Natural killer cell treated with Interleukin-12 subunit alpha and Interleukin-12 subunit beta and Interleukin-15 and Interleukin-18, amount 100 ng/mL, for 72 hours (primary cell): ENCODE data around the gene DCAF6. TPM values are rescaled to one million over a fixed set of nuclear protein-coding genes. Genes with fewer than 3 reads are reported as not detected.

ENCODE experiments used
- ATAC-seq, 2 donors: fragments of 150-1000 bp; cut with Tn5 transposase in 1 of 2; sonication (Bioruptor Pico), chemical (Tn5 transposase) in 1 of 2; 2 replicates each; pipeline ENCODE4 v1.10.0; 2021
- DNase-seq: peaks from one replicate; pipeline ENCODE4 v3.0.0; 2022; ENCODE audit warnings: low spot score
- H3K27ac Mint-ChIP-seq, 2 donors: 1 replicate in 1 of 2; 2 replicates in 1 of 2; pipeline ENCODE4 v1.8.0; 2022; ENCODE audit warnings: mixed read lengths in 2 of 2, mild to moderate bottlenecking in 1 of 2, moderate library complexity in 1 of 2
- H3K27me3 Mint-ChIP-seq, 2 donors: 1 replicate in 1 of 2; 2 replicates in 1 of 2; pipeline ENCODE4 v1.8.0; 2022; ENCODE audit warnings: mixed read lengths in 2 of 2
- H3K36me3 Mint-ChIP-seq: one replicate; pipeline ENCODE4 v1.8.0; 2022; ENCODE audit warnings: mixed read lengths
- H3K4me1 Mint-ChIP-seq, 2 donors: 1 replicate in 1 of 2; 2 replicates in 1 of 2; pipeline ENCODE4 v1.8.0; 2022; ENCODE audit warnings: low read depth in 2 of 2, mixed read lengths in 2 of 2, mild to moderate bottlenecking in 1 of 2
- H3K4me3 Mint-ChIP-seq: one replicate; pipeline ENCODE4 v1.8.0; 2022; ENCODE audit warnings: mixed read lengths
- H3K9me3 Mint-ChIP-seq: 2 replicates; pipeline ENCODE4 v1.8.0; 2022; ENCODE audit warnings: mixed read lengths
- total RNA-seq, 2 donors: library from RNA; stranded (reverse); gene quantifications; one replicate each; pipeline ENCODE4 v1.2.3, GENCODE V29; 2022

Gene DCAF6
- total RNA-seq, 2 donors from 2014 or later = 18.3 to 29.3 TPM

DNA sequence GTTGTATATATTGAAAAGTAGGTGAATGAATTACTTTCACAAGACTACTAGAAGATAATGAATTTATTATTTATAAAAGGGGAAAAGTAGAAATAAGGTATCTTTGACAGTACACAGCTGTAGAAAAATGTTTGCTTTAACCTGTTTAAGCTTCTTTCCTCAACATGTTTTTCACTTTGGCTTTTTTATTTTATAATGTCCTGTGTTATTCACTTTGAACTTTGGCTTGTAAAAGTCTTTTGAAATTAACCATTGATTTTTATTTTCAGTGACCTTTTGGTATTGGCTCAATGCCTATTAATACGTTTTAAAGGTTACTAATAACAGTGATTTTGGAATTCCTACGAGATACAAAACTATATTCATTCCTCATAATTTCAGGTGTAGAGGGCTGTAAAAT is 58.1 kb downstream of the DCAF6 start:
- ATAC-seq (no peak), DNase-seq (no peak)
- no peaks in the 10 kb centered on the region for H3K9me3 Mint-ChIP-seq
- H3K36me3 Mint-ChIP-seq = no peaks in the 10 kb centered on the region
- H3K27ac Mint-ChIP-seq = no peak overlapping the region
- no peaks in the 10 kb centered on the region for H3K27me3 Mint-ChIP-seq
- peaks cover 0 to 4% of the 10 kb centered on the region in 2 donors for H3K4me1 Mint-ChIP-seq
- H3K4me3 Mint-ChIP-seq = no peak overlapping the region

DNA sequence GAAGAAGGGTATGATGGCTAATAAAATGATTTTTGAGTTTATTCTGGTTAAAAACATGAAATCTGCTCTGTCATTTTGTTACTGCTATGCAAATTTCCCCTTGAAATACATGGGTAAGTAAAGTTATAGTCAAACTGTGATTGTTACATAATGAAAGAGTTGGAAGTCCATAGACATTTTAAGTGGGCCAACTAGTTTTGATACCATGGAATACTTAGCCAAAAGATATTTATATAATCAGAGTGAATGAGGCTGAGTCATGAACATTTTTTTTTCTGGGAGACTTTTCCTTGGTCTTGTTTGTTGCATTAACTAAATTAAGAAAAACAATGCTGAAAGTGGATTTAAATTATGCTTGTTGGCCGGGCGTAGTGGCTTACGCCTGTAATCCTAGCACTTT is 58.6 kb downstream of the DCAF6 start:
- Mint-ChIP-seq H3K9me3 (no peaks in the 10 kb centered on the region), H3K4me1 (peaks cover 0 to 4% of the 10 kb centered on the region in 2 donors), H3K27ac (no peak overlapping the region), H3K4me3 (no peak overlapping the region), H3K27me3 (no peaks in the 10 kb centered on the region), H3K36me3 (no peaks in the 10 kb centered on the region)
- DNase-seq = no peak
- no peak for ATAC-seq

DNA sequence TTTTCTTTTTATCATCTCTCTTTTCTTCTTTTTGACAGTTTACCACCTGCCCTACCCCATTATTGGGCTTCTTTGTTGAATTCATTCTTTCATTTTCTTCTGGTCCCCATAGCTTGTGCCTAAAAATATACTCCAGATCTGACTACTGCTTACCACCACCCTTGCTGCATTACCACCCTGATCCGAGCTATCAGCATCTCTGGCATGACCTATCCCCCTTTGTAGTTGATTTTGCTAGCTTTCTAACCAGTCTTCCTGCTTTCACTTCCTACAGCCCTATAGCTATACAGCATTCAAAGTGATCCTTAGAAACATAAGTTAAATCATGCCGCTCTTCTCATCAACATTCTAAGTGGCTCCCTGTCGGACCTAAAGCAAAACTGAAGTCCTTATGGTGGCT is 59.8 kb downstream of the DCAF6 start:
- Mint-ChIP-seq H3K4me1 (peaks cover 0 to 10% of the 10 kb centered on the region in 2 donors), H3K9me3 (no peaks in the 10 kb centered on the region), H3K36me3 (no peaks in the 10 kb centered on the region), H3K4me3 (no peak overlapping the region), H3K27me3 (no peaks in the 10 kb centered on the region), H3K27ac (no peak overlapping the region)
- DNase-seq = no peak
- no peak for ATAC-seq

DNA sequence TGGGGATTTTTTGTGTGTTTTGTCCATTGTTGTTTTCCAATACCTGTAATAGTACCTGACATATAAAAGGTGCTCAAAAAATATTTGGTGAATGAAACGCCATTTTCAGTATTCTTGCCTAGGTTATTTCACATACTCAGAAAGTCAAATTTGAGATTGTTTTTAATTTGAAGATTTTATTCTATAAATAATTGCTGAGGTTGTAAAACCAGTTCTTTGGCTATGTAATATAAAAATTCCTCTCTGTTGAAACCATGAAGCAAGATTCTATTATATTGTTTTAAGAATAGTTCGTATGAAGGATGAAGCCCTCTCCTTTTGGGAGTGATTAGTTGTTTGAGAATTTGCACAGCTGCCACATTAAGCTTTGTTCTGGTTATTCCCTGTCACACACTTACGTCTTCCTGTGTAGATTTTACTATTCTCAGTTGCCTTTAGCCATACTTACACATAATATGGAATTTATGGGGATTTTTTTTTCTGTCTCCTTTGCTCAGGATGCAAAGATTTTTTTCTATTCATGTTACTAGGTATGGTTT is 60.6 kb downstream of the DCAF6 start:
- Mint-ChIP-seq H3K36me3 (peaks cover 1% of the 10 kb centered on the region), H3K4me1 (peaks cover 0 to 10% of the 10 kb centered on the region in 2 donors), H3K9me3 (no peaks in the 10 kb centered on the region), H3K27me3 (no peaks in the 10 kb centered on the region), H3K27ac (no peak overlapping the region), H3K4me3 (no peak overlapping the region)
- ATAC-seq (no peak), DNase-seq (no peak)

DNA sequence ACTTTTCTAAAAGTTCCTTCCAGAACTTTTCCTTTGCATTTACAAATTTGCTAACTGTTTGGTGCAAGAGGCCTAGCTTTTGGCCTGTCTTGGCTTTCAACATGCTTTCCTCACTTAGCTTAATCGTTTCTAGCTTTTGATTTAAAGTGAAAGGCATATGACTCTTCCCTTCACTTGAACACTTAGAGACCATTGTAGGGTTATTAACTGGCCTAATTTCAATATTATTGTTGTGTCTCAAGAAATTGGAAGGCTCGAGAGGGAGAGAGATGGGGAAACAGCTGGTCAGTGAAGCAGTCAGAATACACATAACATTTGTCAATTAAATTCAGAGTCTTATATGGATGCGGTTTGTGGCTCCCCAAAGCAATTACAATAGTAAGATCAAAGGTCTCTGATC is 63.4 kb downstream of the DCAF6 start:
- H3K4me3 Mint-ChIP-seq = no peak overlapping the region
- DNase-seq = no peak
- no peaks in the 10 kb centered on the region for H3K27me3 Mint-ChIP-seq
- H3K4me1 Mint-ChIP-seq = peaks cover 0 to 10% of the 10 kb centered on the region in 2 donors
- H3K36me3 Mint-ChIP-seq = peaks cover 4% of the 10 kb centered on the region
- ATAC-seq = no peak
- no peaks in the 10 kb centered on the region for H3K9me3 Mint-ChIP-seq
- no peak overlapping the region for H3K27ac Mint-ChIP-seq

DNA sequence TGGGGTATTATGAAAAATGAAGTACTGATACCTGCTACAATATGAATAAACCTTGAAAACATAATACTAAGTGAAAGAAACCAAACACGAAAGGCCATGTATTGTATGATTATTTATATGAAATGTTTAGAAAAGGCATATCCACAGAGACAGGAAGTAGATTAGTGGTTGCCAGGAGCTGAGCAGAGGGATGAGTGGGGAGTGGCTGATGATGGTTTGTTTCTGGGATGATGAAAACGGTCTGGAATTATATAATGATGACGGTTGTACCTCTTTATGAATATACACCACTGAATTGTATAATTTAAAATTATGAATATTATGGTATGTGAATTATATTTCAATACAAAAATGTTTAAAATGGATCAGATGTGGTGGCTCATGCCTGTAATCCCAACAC is 64.2 kb downstream of the DCAF6 start:
- H3K4me1 Mint-ChIP-seq = peaks cover 0 to 10% of the 10 kb centered on the region in 2 donors
- H3K4me3 Mint-ChIP-seq = no peak overlapping the region
- DNase-seq (no peak), ATAC-seq (no peak)
- H3K9me3 Mint-ChIP-seq = no peaks in the 10 kb centered on the region
- H3K36me3 Mint-ChIP-seq = peaks cover 4% of the 10 kb centered on the region
- H3K27me3 Mint-ChIP-seq = no peaks in the 10 kb centered on the region
- no peak overlapping the region for H3K27ac Mint-ChIP-seq

DNA sequence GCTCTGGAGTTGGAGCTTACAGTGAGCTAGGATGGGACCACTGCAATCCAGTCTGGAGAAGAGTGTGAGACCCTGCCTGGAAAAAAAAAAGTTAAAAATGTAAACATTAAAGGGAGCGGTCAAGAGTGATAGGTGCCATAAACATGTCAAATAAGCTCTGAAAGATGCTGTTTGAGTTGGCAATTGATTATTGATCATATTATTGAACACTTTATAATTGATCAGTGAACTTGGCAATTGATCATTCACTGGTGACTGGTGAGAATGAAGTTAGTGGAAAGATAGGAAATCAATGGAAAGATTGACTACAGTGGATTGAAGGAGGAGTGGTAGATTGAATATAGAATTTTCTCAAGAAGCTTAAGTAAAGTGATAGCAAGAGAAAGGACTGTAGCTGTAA is 64.7 kb downstream of the DCAF6 start:
- H3K9me3 Mint-ChIP-seq = no peaks in the 10 kb centered on the region
- H3K27ac Mint-ChIP-seq = no peak overlapping the region
- no peaks in the 10 kb centered on the region for H3K27me3 Mint-ChIP-seq
- H3K36me3 Mint-ChIP-seq = peaks cover 4% of the 10 kb centered on the region
- DNase-seq (no peak), ATAC-seq (no peak)
- H3K4me3 Mint-ChIP-seq = no peak overlapping the region
- peaks cover 0 to 8% of the 10 kb centered on the region in 2 donors for H3K4me1 Mint-ChIP-seq

DNA sequence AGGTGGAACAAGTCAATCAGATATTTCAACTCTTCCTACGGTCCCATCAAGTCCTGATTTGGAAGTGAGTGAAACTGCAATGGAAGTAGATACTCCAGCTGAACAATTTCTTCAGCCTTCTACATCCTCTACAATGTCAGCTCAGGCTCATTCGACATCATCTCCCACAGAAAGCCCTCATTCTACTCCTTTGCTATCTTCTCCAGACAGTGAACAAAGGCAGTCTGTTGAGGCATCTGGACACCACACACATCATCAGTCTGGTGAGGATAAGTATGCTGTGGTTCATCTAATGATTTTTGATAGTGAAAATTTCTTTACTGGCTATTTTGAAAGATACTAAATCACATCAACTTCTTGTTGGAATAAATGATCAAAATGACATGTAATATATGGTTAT is 68.0 kb downstream of the DCAF6 start:
- no peak for ATAC-seq
- H3K27ac Mint-ChIP-seq = no peak overlapping the region
- H3K4me3 Mint-ChIP-seq = no peak overlapping the region
- peaks cover 14% of the 10 kb centered on the region for H3K36me3 Mint-ChIP-seq
- DNase-seq = no peak
- no peaks in the 10 kb centered on the region for H3K27me3 Mint-ChIP-seq
- H3K9me3 Mint-ChIP-seq = no peaks in the 10 kb centered on the region
- peaks cover 0 to 11% of the 10 kb centered on the region in 2 donors for H3K4me1 Mint-ChIP-seq

DNA sequence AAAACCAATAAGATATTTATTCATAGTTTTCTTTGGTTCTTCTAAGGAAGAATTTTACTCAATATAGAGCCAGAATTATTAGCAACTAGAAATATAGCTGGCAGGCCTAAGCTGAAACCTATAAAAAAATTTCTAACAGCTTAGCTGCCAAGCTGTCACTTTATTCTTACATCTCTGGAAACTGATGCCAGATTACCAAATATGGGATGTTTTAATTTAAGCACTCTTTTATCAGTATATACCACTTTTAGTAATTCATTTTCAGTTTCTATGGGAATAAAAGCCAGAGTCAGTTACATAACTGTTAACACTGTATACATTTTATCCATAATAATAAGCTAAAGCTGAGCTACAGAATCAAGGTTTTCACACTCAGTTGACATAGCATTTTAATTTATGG is 69.0 kb downstream of the DCAF6 start:
- no peak overlapping the region for H3K4me3 Mint-ChIP-seq
- ATAC-seq = no peak
- H3K27me3 Mint-ChIP-seq = no peaks in the 10 kb centered on the region
- no peak overlapping the region for H3K27ac Mint-ChIP-seq
- no peaks in the 10 kb centered on the region for H3K9me3 Mint-ChIP-seq
- peaks cover 14% of the 10 kb centered on the region for H3K36me3 Mint-ChIP-seq
- H3K4me1 Mint-ChIP-seq = peaks cover 0 to 7% of the 10 kb centered on the region in 2 donors
- DNase-seq = no peak

DNA sequence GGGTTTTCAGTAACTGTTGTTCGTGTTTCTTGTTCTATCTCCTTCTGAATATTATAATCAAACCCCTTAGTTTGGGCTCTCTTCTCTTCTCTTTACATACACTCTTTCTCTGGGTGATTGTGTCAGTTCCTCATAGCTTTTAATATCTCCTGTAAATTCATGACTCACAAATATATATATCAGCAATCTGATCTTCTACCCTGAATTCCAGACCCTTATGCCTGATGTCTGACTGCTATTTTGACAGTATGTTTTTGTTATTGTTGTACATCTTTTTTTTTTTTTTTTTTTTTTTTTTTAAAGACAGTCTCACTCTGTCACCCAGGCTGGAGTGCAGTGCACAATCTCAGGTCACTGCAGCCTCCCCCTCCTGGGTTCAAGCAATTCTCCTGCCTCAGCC is 71.2 kb downstream of the DCAF6 start:
- no peaks in the 10 kb centered on the region for H3K27me3 Mint-ChIP-seq
- H3K27ac Mint-ChIP-seq = no peak overlapping the region
- H3K4me3 Mint-ChIP-seq = no peak overlapping the region
- H3K4me1 Mint-ChIP-seq = peaks cover 0 to 6% of the 10 kb centered on the region in 2 donors
- no peak for ATAC-seq
- H3K9me3 Mint-ChIP-seq = no peaks in the 10 kb centered on the region
- no peak for DNase-seq
- H3K36me3 Mint-ChIP-seq = peaks cover 10% of the 10 kb centered on the region

DNA sequence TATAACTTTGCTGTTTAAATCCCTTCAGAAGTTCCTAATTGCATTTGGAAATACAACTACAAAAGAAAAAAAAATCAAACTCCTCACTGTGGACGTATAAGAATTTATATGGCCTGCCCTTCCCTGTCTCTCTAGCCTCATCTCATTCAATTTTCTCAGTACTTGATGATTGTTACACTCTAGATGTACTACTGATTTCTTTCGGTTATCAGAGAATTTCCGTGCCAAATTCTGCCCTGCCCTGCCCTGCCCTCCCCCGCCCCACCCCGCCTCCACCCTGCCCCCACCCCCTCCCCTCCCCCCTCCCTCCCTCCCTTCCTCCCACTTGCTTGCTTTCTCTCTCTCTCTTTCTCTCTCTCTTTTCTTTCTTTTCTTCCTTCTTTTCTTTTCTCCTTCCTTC is 72.1 kb downstream of the DCAF6 start:
- peaks cover 0 to 6% of the 10 kb centered on the region in 2 donors for H3K4me1 Mint-ChIP-seq
- ATAC-seq (no peak), DNase-seq (no peak)
- no peak overlapping the region for H3K27ac Mint-ChIP-seq
- no peaks in the 10 kb centered on the region for H3K27me3 Mint-ChIP-seq
- H3K4me3 Mint-ChIP-seq = no peak overlapping the region
- no peaks in the 10 kb centered on the region for H3K9me3 Mint-ChIP-seq
- peaks cover 10% of the 10 kb centered on the region for H3K36me3 Mint-ChIP-seq

DNA sequence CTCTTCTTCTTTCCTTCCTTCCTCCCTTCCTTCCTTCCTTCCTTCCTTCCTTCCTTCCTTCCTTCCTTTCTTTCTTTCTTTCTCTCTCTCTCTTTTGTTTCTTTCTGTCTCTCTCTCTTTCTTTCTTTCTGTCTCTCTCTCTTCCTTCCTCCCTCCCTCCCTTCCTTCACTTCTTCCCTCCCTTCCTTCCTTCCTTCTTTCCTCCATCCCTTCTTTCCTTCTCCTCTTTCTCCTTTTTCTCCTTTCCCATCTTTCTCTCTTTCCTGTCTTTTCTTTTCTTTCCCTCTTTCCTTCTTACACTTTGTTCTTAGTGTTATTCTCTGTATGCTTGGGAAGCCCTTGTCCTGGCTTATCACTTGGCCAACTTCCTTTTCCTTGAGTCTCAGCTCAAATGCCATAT is 72.8 kb downstream of the DCAF6 start:
- H3K36me3 Mint-ChIP-seq = peaks cover 15% of the 10 kb centered on the region
- H3K27me3 Mint-ChIP-seq = no peaks in the 10 kb centered on the region
- no peaks in the 10 kb centered on the region for H3K9me3 Mint-ChIP-seq
- peaks cover 0 to 6% of the 10 kb centered on the region in 2 donors for H3K4me1 Mint-ChIP-seq
- H3K4me3 Mint-ChIP-seq = no peak overlapping the region
- DNase-seq (no peak), ATAC-seq (no peak)
- no peak overlapping the region for H3K27ac Mint-ChIP-seq

DNA sequence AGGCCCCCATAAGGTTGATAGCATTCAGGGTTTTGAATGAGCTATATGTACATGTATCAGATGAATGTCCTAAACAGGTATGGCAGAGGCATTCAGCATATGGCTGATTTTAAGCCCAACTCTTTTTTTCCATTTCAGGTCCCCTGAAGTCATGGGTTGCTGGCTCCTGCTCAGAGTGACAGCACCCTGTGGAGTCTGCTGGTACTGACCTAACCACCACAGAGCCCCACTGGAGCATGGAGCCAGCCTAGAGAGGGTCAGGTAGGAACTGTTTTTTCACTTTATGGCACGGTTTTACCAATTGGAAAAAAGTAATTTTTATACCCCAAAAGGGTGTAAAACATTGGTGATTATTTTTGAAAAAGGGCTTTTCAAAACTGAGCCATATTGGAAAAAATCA is 82.9 kb downstream of the DCAF6 start:
- Mint-ChIP-seq H3K4me1 (no peaks in the 10 kb centered on the region), H3K36me3 (peaks cover 4% of the 10 kb centered on the region), H3K9me3 (no peaks in the 10 kb centered on the region), H3K27me3 (no peaks in the 10 kb centered on the region), H3K4me3 (no peak overlapping the region), H3K27ac (no peak overlapping the region)
- DNase-seq (no peak), ATAC-seq (no peak)

DNA sequence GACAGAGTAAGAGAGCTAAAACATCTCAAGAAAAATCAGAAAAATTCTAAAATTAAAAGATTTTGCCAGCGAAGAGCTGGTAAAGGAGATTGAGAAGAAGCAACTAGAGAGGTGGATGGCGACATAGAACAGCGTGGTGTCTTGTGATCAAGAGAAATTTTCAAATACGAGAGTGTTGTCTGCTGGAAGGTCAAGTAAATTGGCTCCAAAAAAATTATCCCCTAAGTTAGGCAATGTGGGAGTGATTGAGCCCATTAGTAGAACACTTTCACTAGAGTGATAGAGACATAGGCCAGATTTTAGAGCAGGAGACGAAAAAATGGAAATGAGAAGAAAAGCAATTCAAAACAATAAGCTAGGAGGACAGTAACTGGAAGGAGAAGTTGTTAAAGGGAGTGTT is 94.7 kb downstream of the DCAF6 start:
- no peaks in the 10 kb centered on the region for H3K27me3 Mint-ChIP-seq
- no peak overlapping the region for H3K4me3 Mint-ChIP-seq
- ATAC-seq = no peak
- no peaks in the 10 kb centered on the region for H3K9me3 Mint-ChIP-seq
- no peak for DNase-seq
- no peak overlapping the region for H3K27ac Mint-ChIP-seq
- no peaks in the 10 kb centered on the region for H3K4me1 Mint-ChIP-seq
- no peaks in the 10 kb centered on the region for H3K36me3 Mint-ChIP-seq

DNA sequence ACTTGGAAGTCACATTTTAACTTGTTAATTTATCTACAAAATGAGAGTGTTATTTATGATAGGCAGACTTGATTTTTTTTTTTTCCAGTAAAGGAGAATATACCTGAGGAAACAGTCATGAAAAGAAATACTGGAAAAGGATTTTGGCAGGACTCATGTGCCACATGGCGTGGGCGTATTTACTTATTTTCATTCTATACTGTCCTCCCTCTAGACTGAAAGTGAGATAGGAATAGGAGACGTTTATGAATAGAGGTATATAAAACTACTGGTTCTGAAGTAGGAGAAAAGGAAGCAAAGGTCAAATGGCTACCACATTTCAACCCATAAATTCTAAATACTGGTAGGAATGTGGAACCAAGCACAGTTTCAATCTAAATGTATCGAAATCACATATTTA is 95.1 kb downstream of the DCAF6 start:
- no peak overlapping the region for H3K27ac Mint-ChIP-seq
- no peaks in the 10 kb centered on the region for H3K4me1 Mint-ChIP-seq
- H3K9me3 Mint-ChIP-seq = no peaks in the 10 kb centered on the region
- H3K36me3 Mint-ChIP-seq = no peaks in the 10 kb centered on the region
- H3K27me3 Mint-ChIP-seq = no peaks in the 10 kb centered on the region
- no peak overlapping the region for H3K4me3 Mint-ChIP-seq
- no peak for DNase-seq
- ATAC-seq = no peak
